WI38 (cell line): Measurements from ENCODE around the gene EIF2B5.
"Not testable (repeated sequence)": the region's sequence is repeated elsewhere in the genome, so short reads cannot be mapped to it uniquely, and the experiment has no call there.

Experiments
- H3K4me3 ChIP-seq: 2 replicates; pipeline ENCODE4 v1.5.1; 2011; ENCODE audit warnings: low read depth, mild to moderate bottlenecking, control low read depth, low read length
- CTCF ChIP-seq: IDR thresholded peaks from 2 replicates; pipeline ENCODE4 v1.5.1; 2012; ENCODE audit warnings: low read depth, mild to moderate bottlenecking, control low read depth, low read length

EIF2B5 gene

GRCh38 chr3:184156522-184156955 lies 21.4 kb downstream of the EIF2B5 start:
- H3K4me3 ChIP-seq = peak overlapping the region; percentile 98
- TF ChIP-seq CTCF = no peak

GRCh38 chr3:184157206-184157605 lies 22.0 kb downstream of the EIF2B5 start:
- H3K4me3 ChIP-seq = peak overlapping the region; percentile 98
- TF ChIP-seq CTCF = no peak

GRCh38 chr3:184158404-184158803 lies 23.2 kb downstream of the EIF2B5 start:
- TF ChIP-seq CTCF = no peak
- H3K4me3 ChIP-seq = no peak overlapping the region

GRCh38 chr3:184160456-184160855 lies 25.3 kb downstream of the EIF2B5 start:
- no peak for TF ChIP-seq CTCF
- H3K4me3 ChIP-seq = no peak overlapping the region; the same call in 1 of the 2 replicates

GRCh38 chr3:184162571-184163070 lies 27.5 kb downstream of the EIF2B5 start:
- H3K4me3 ChIP-seq = not testable (repeated sequence)

GRCh38 chr3:184164648-184165330 lies 29.6 kb downstream of the EIF2B5 start:
- no peak for TF ChIP-seq CTCF
- no peak overlapping the region for H3K4me3 ChIP-seq

- no peak for TF ChIP-seq CTCF
- no peak overlapping the region for H3K4me3 ChIP-seq
Observed at GRCh38 chr3:184165543-184165942, 30.4 kb downstream of the EIF2B5 start.

GRCh38 chr3:184166671-184167070 lies 31.5 kb downstream of the EIF2B5 start:
- H3K4me3 ChIP-seq = no peak overlapping the region
- no peak for TF ChIP-seq CTCF
